Naive thymus-derived CD4-positive, alpha-beta T cell (primary cell): ENCODE data around the gene CILP. TPM values are rescaled to one million over a fixed set of nuclear protein-coding genes. Genes with fewer than 3 reads are reported as not detected.

Source experiments
- ATAC-seq: fragments of 150-1000 bp; cut with Tn5 transposase; 2 replicates; pipeline ENCODE4 v1.10.0; 2021; ENCODE audit warnings: mild to moderate bottlenecking, moderate library complexity
- CTCF ChIA-PET: fragments of 350-600 bp; sonication (Branson Sonifier 250); formaldehyde crosslinking; loops from one replicate; lab custom pipeline; 2021; ENCODE audit warnings: antibody characterized with exemption; lab: Charles Lee
- POLR2A ChIA-PET: fragments of 350-600 bp; sonication (Branson Sonifier 250); formaldehyde crosslinking; loops from one replicate; lab custom pipeline; 2021; ENCODE audit warnings: antibody characterized with exemption, inconsistent platforms; lab: Charles Lee
- DNase-seq, 9 donors: peaks; one replicate each; pipeline versions ENCODE4 v3.0.0 to v3.0.0-alpha.2; 2020 to 2022; ENCODE audit warnings: mixed read lengths in 1 of 9
- H3K27ac ChIP-seq: one replicate; pipeline ENCODE4 v1.7.0; 2013; ENCODE audit warnings: mild to moderate bottlenecking, low read depth, low read length, moderate library complexity
- H3K27me3 ChIP-seq, 2 donors: one replicate each; pipeline ENCODE4 v1.7.0; 2013; ENCODE audit warnings: low read length in 2 of 2, mild to moderate bottlenecking in 2 of 2, moderate library complexity in 2 of 2; ENCODE audit not compliant: control insufficient read depth in 2 of 2, insufficient read depth in 2 of 2
- H3K36me3 ChIP-seq, 3 experiments: 1 replicate in 2 of 3; 2 replicates in 1 of 3; pipeline ENCODE4 v1.7.0; 2013; ENCODE audit warnings: low read length in 3 of 3, mild to moderate bottlenecking in 3 of 3, moderate library complexity in 1 of 3; ENCODE audit not compliant: insufficient read depth in 3 of 3, control insufficient read depth in 2 of 3
- H3K4me1 ChIP-seq, 2 donors: one replicate each; pipeline ENCODE4 v1.7.0; 2013; ENCODE audit warnings: low read length in 2 of 2, mild to moderate bottlenecking in 2 of 2, moderate library complexity in 1 of 2; ENCODE audit not compliant: control insufficient read depth in 2 of 2, insufficient read depth in 2 of 2
- H3K4me3 ChIP-seq: 2 replicates; pipeline ENCODE4 v1.7.0; 2013; ENCODE audit warnings: mild to moderate bottlenecking, low read length
- H3K9me3 ChIP-seq, 3 experiments: 1 replicate in 2 of 3; 2 replicates in 1 of 3; pipeline ENCODE4 v1.7.0; 2013; ENCODE audit warnings: low read length in 3 of 3; ENCODE audit not compliant: control insufficient read depth in 2 of 3
- H3K27ac Mint-ChIP-seq, 9 donors: one replicate each; pipeline ENCODE4 v1.8.0; 2020 to 2022; ENCODE audit warnings: mixed read lengths in 9 of 9, mild to moderate bottlenecking in 8 of 9, moderate library complexity in 5 of 9, inconsistent platforms in 2 of 9
- H3K27me3 Mint-ChIP-seq, 5 donors: one replicate each; pipeline ENCODE4 v1.8.0; 2021 to 2022; ENCODE audit warnings: mixed read lengths in 5 of 5, mild to moderate bottlenecking in 1 of 5
- H3K36me3 Mint-ChIP-seq, 5 donors: one replicate each; pipeline ENCODE4 v1.8.0; 2020 to 2022; ENCODE audit warnings: mixed read lengths in 5 of 5, mild to moderate bottlenecking in 3 of 5, inconsistent platforms in 1 of 5
- H3K4me1 Mint-ChIP-seq, 7 donors: one replicate each; pipeline ENCODE4 v1.8.0; 2020 to 2022; ENCODE audit warnings: mixed read lengths in 7 of 7, mild to moderate bottlenecking in 3 of 7, inconsistent platforms in 1 of 7
- H3K4me3 Mint-ChIP-seq, 10 donors: one replicate each; pipeline ENCODE4 v1.8.0; 2020 to 2022; ENCODE audit warnings: mild to moderate bottlenecking in 10 of 10, mixed read lengths in 10 of 10, moderate library complexity in 6 of 10, inconsistent platforms in 2 of 10
- H3K9me3 Mint-ChIP-seq, 11 donors: one replicate each; pipeline ENCODE4 v1.8.0; 2020 to 2022; ENCODE audit warnings: mixed read lengths in 11 of 11, mild to moderate bottlenecking in 4 of 11, inconsistent platforms in 1 of 11, moderate library complexity in 1 of 11
- intact Hi-C, 2 donors: fragments of 100-400 bp; cut with micrococcal nuclease; formaldehyde crosslinking; loops; one replicate each; pipeline ENCODE4 v1.15.1; 2023
- polyA plus RNA-seq, 2 donors: library from polyadenylated mRNA; unstranded; fragments of 300-500 nt; fragmentation: Illumina TruSeq; gene quantifications; one replicate each; pipeline ENCODE4 v1.2.3, GENCODE V29; 2021
- total RNA-seq, 6 experiments: library from RNA in 5 of 6; stranded (reverse) in 5 of 6; gene quantifications; 1 replicate in 5 of 6; 2 replicates in 1 of 6; pipeline ENCODE4 v1.2.3 and lab custom pipeline; 2021 to 2026

Gene CILP
- total and polyA plus RNA-seq, 7 experiments from 2014 or later = 0.05 to 0.49 (median 0.42) TPM; not detected in 1

GRCh38 chr15:65254758-65255157, 43.5 kb upstream of the CILP start:
- no peak for ATAC-seq
- intact Hi-C loops = no loop called here

GRCh38 chr15:65254356-65254755, 43.1 kb upstream of the CILP start:
- no peak for ATAC-seq
- peaks cover 8 to 45% (median 27%) of the 10 kb centered on the region in 5 donors for H3K36me3 Mint-ChIP-seq

More at GRCh38 chr15:65254758-65255157, 43.5 kb upstream of the CILP start:
- Histone ChIP-seq H3K4me3 (no peak overlapping the region), H3K27me3 (no peaks in the 10 kb centered on the region), H3K9me3 (no peaks in the 10 kb centered on the region), H3K27ac (no peak overlapping the region), H3K36me3 (peaks cover 0 to 44% (median 8%) of the 10 kb centered on the region in 3 experiments), H3K4me1 (no peaks in the 10 kb centered on the region)
- no peaks in the 10 kb centered on the region for H3K9me3 Mint-ChIP-seq
- ChIA-PET POLR2A (no interaction called here), CTCF (no interaction called here)
- no peak for DNase-seq
- no peak overlapping the region for H3K27ac Mint-ChIP-seq
- no peaks in the 10 kb centered on the region for H3K27me3 Mint-ChIP-seq
- peaks cover 0 to 10% (median 5%) of the 10 kb centered on the region in 7 donors for H3K4me1 Mint-ChIP-seq
- H3K4me3 Mint-ChIP-seq = no peak overlapping the region
- H3K36me3 Mint-ChIP-seq = peaks cover 10 to 49% (median 30%) of the 10 kb centered on the region in 5 donors

GRCh38 chr15:65249641-65250040, 38.4 kb upstream of the CILP start:
- DNase-seq = peak in 5 of 9 donors; percentile 2 to 69 (median 13)
- H3K36me3 ChIP-seq = peaks cover 0 to 28% (median 0%) of the 10 kb centered on the region in 3 experiments
- H3K27me3 Mint-ChIP-seq = no peaks in the 10 kb centered on the region
- no peaks in the 10 kb centered on the region for H3K27me3 ChIP-seq
- no peak overlapping the region for H3K4me3 Mint-ChIP-seq
- H3K4me1 Mint-ChIP-seq = peaks cover 0 to 10% (median 5%) of the 10 kb centered on the region in 7 donors
- peak; percentile 59 for ATAC-seq
- ChIA-PET POLR2A (no interaction called here), CTCF (interaction anchor here (0.6 kb wide), 2 partner anchors 9 to 340 kb away, joined by 3 to 4 read pairs; no protein-coding TSS in a partner anchor)
- H3K9me3 ChIP-seq = no peaks in the 10 kb centered on the region
- H3K4me3 ChIP-seq = no peak overlapping the region
- no peaks in the 10 kb centered on the region for H3K9me3 Mint-ChIP-seq
- peaks cover 2 to 39% (median 11%) of the 10 kb centered on the region in 5 donors for H3K36me3 Mint-ChIP-seq
- intact Hi-C loops = no loop called here
- H3K27ac Mint-ChIP-seq = peak overlapping the region in 2 of 9 donors; percentile 31 to 51
- H3K4me1 ChIP-seq = no peaks in the 10 kb centered on the region
- no peak overlapping the region for H3K27ac ChIP-seq

More at GRCh38 chr15:65254356-65254755, 43.1 kb upstream of the CILP start:
- no peak overlapping the region for H3K4me3 Mint-ChIP-seq
- no peak overlapping the region for H3K27ac ChIP-seq
- CTCF ChIA-PET = no interaction called here
- no peaks in the 10 kb centered on the region for H3K4me1 ChIP-seq
- no peaks in the 10 kb centered on the region for H3K9me3 Mint-ChIP-seq
- peaks cover 0 to 40% (median 5%) of the 10 kb centered on the region in 3 experiments for H3K36me3 ChIP-seq
- peaks cover 0 to 10% (median 5%) of the 10 kb centered on the region in 7 donors for H3K4me1 Mint-ChIP-seq
- no peak for DNase-seq
- no peak overlapping the region for H3K4me3 ChIP-seq
- POLR2A ChIA-PET = no interaction called here
- no peaks in the 10 kb centered on the region for H3K9me3 ChIP-seq
- intact Hi-C loops = no loop called here
- H3K27me3 Mint-ChIP-seq = no peaks in the 10 kb centered on the region
- no peak overlapping the region for H3K27ac Mint-ChIP-seq
- no peaks in the 10 kb centered on the region for H3K27me3 ChIP-seq

DNA sequence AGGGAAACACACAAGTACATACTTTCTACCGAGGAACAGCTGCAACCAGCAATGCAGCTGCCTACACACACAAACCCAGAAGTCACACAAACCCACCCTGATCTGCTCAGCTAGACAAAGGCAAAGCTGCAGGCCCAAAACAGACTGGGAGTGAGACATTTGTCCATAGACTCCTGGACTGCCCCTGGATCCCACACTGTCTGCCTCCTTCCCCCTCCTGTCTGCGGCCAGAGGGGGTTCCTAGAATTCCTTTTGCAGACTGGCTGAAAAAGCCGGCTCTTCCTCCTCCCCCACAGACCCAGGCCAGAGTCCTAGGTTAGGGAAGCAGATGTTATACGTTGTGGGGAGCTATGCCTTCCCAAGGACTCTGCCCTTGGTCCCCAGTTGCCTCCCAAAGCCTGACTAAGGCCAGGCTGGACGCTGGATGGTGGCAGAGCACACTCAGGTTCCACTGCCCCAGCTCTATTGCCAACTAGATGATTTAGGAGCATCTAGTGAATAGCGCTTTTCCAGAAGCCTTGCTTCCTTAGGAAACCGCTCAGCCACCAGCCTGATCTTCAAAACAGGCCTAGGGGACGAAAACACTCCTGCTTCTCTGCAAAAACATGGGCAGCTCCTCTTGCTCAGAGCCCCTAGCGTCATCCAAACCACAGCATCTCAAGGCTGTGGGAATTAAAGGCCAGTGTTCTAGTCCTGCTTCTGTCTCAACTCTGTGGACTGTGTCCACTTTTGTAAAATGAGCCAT, 37.4 kb upstream of the CILP start:
- Mint-ChIP-seq H3K27me3 (no peaks in the 10 kb centered on the region), H3K9me3 (no peaks in the 10 kb centered on the region), H3K4me1 (peaks cover 0 to 10% (median 5%) of the 10 kb centered on the region in 7 donors), H3K4me3 (no peak overlapping the region), H3K36me3 (peaks cover 2 to 43% (median 16%) of the 10 kb centered on the region in 5 donors), H3K27ac (peak overlapping the region in 2 of 9 donors; percentile 20 to 31)
- no peak overlapping the region for H3K4me3 ChIP-seq
- DNase-seq (no peak), ATAC-seq (no peak)
- ChIA-PET CTCF (no interaction called here), POLR2A (no interaction called here)
- no peak overlapping the region for H3K27ac ChIP-seq
- H3K9me3 ChIP-seq = no peaks in the 10 kb centered on the region
- H3K4me1 ChIP-seq = no peaks in the 10 kb centered on the region
- peaks cover 0 to 20% (median 0%) of the 10 kb centered on the region in 3 experiments for H3K36me3 ChIP-seq
- no peaks in the 10 kb centered on the region for H3K27me3 ChIP-seq
- intact Hi-C loops = no loop called here

DNA sequence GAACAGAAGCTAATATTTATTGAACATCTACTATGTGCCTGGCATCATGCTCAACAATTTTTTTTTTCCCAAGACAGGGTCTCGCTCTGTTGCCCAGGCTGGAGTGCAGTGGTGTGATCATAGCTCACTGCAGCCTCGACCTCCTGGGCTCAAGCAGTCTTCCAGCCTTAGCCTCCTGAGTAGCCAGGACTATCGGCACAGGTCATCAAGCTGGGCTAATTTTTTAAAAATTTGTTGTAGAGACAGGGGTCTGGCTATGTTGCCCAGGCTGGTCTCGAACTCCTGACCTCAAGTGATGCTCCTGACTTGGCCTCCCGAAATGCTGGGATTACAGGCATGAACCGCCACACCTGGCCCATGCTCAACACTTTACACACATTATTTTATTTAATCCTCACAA, 35.7 kb upstream of the CILP start:
- Mint-ChIP-seq H3K27ac (no peak overlapping the region), H3K27me3 (no peaks in the 10 kb centered on the region), H3K36me3 (peaks cover 0 to 39% (median 12%) of the 10 kb centered on the region in 5 donors), H3K9me3 (no peaks in the 10 kb centered on the region), H3K4me3 (no peak overlapping the region), H3K4me1 (peaks cover 0 to 10% (median 5%) of the 10 kb centered on the region in 7 donors)
- ChIA-PET CTCF (no interaction called here), POLR2A (interaction anchor here (0.6 kb wide), 2 partner anchors 27 to 1607 kb away, joined by 3 to 4 read pairs; no protein-coding TSS in a partner anchor)
- intact Hi-C loops = no loop called here
- no peak overlapping the region for H3K4me3 ChIP-seq
- no peaks in the 10 kb centered on the region for H3K27me3 ChIP-seq
- H3K27ac ChIP-seq = no peak overlapping the region
- no peak for ATAC-seq
- no peaks in the 10 kb centered on the region for H3K4me1 ChIP-seq
- peaks cover 0 to 20% (median 0%) of the 10 kb centered on the region in 3 experiments for H3K36me3 ChIP-seq
- no peak for DNase-seq
- H3K9me3 ChIP-seq = no peaks in the 10 kb centered on the region

GRCh38 chr15:65246026-65246714, 34.9 kb upstream of the CILP start:
- no peaks in the 10 kb centered on the region for H3K27me3 ChIP-seq
- intact Hi-C loops = no loop called here

More at GRCh38 chr15:65246026-65246714, 34.9 kb upstream of the CILP start:
- ChIA-PET CTCF (no interaction called here), POLR2A (interaction anchor here (0.6 kb wide), 2 partner anchors 73 to 1607 kb away, joined by 3 read pairs; no protein-coding TSS in a partner anchor)
- H3K27ac Mint-ChIP-seq = no peak overlapping the region
- Histone ChIP-seq H3K4me1 (no peaks in the 10 kb centered on the region), H3K27ac (no peak overlapping the region), H3K9me3 (no peaks in the 10 kb centered on the region), H3K36me3 (peaks cover 0 to 20% (median 0%) of the 10 kb centered on the region in 3 experiments), H3K4me3 (no peak overlapping the region)
- peaks cover 0 to 9% (median 5%) of the 10 kb centered on the region in 7 donors for H3K4me1 Mint-ChIP-seq
- H3K9me3 Mint-ChIP-seq = no peaks in the 10 kb centered on the region
- peaks cover 0 to 39% (median 12%) of the 10 kb centered on the region in 5 donors for H3K36me3 Mint-ChIP-seq
- no peak for DNase-seq
- ATAC-seq = no peak
- H3K4me3 Mint-ChIP-seq = no peak overlapping the region
- H3K27me3 Mint-ChIP-seq = no peaks in the 10 kb centered on the region
